ENCODE results near the gene SMIM12.
A peak's percentile ranks its signal among the peaks of the same experiment; 100 is the strongest.

SMIM12 gene

GRCh38 chr1:34904236-34905097, 44.9 kb upstream of the SMIM12 start:
- no peak for DNase-seq (ENCODE audit: low read depth)
- no peak for TF ChIP-seq CTCF (conservative IDR thresholded peaks at IDR 0.05; ENCODE audit: low read depth, low read length)
- no peak overlapping the region for H3K4me3 ChIP-seq (ENCODE audit: low read length)

GRCh38 chr1:34901919-34902318, 42.4 kb upstream of the SMIM12 start:
- no peak for TF ChIP-seq CTCF (conservative IDR thresholded peaks at IDR 0.05; ENCODE audit: low read depth, low read length)
- no peak for DNase-seq (ENCODE audit: low read depth)
- H3K4me3 ChIP-seq (ENCODE audit: low read length), result no peak overlapping the region

- no peak for TF ChIP-seq CTCF (conservative IDR thresholded peaks at IDR 0.05; ENCODE audit: low read depth, low read length)
- DNase-seq (ENCODE audit: low read depth), result no peak
- H3K4me3 ChIP-seq (ENCODE audit: low read length), result no peak overlapping the region
These were observed 41.4 kb upstream of the SMIM12 start for GRCh38 chr1:34900775-34901502.

- DNase-seq (ENCODE audit: low read depth), result no peak
- TF ChIP-seq CTCF (conservative IDR thresholded peaks at IDR 0.05; ENCODE audit: low read depth, low read length), result no peak
- H3K4me3 ChIP-seq (ENCODE audit: low read length), result no peak overlapping the region
These were observed 40.4 kb upstream of the SMIM12 start for GRCh38 chr1:34899906-34900305.

- TF ChIP-seq CTCF (conservative IDR thresholded peaks at IDR 0.05; ENCODE audit: low read depth, low read length), result no peak
- no peak overlapping the region for H3K4me3 ChIP-seq (ENCODE audit: low read length)
- no peak for DNase-seq (ENCODE audit: low read depth)
These were observed 39.9 kb upstream of the SMIM12 start for GRCh38 chr1:34899471-34899870.

GRCh38 chr1:34898330-34898761, 38.8 kb upstream of the SMIM12 start:
- no peak for TF ChIP-seq CTCF (conservative IDR thresholded peaks at IDR 0.05; ENCODE audit: low read depth, low read length)
- peak; percentile 10 for DNase-seq (ENCODE audit: low read depth)
- no peak overlapping the region for H3K4me3 ChIP-seq (ENCODE audit: low read length)

Data from retinal pigment epithelial cell (primary cell).